Colonic mucosa (tissue), 4 donors: ENCODE results near the gene GCK. TPM values are rescaled to one million over a fixed set of nuclear protein-coding genes. Genes with fewer than 3 reads are reported as not detected.

ENCODE experiments used
- DNase-seq: peaks from one replicate; pipeline ENCODE4 v3.0.0-alpha.2; 2020
- H3K27ac ChIP-seq: fragments of 200-600 bp; one replicate; pipeline ENCODE4 v1.8.0; 2021
- H3K27me3 ChIP-seq: fragments of 200-600 bp; one replicate; pipeline ENCODE4 v1.8.0; 2021
- H3K36me3 ChIP-seq: fragments of 200-600 bp; one replicate; pipeline ENCODE4 v1.8.0; 2021
- H3K4me1 ChIP-seq: fragments of 200-600 bp; one replicate; pipeline ENCODE4 v1.8.0; 2021; ENCODE audit warnings: mild to moderate bottlenecking
- H3K4me3 ChIP-seq: fragments of 200-600 bp; one replicate; pipeline ENCODE4 v1.8.0; 2021
- H3K9ac ChIP-seq, 2 donors: one replicate each; pipeline ENCODE4 v1.7.0; 2013; ENCODE audit warnings: control low read depth in 2 of 2, low read depth in 2 of 2, low read length in 2 of 2
- H3K9me3 ChIP-seq: fragments of 200-600 bp; one replicate; pipeline ENCODE4 v1.8.0; 2021
- intact Hi-C: fragments of 100-400 bp; cut with DNase I; formaldehyde crosslinking; loops from one replicate; pipeline ENCODE4 v1.14.1; 2022
- total RNA-seq, 2 donors: library from RNA; stranded (reverse); fragmentation: NEBNext Ultra II Directional in 1 of 2; extraction: Animal tissue kit (Norgen Biotek cat#: 25700) in 1 of 2; gene quantifications; one replicate each; pipeline ENCODE4 v1.2.1, GENCODE V29; 2021
- TF ChIP-seq, protein P1 (sequence below): fragments of 200-600 bp; IDR thresholded peaks from one replicate; pipeline ENCODE4 v1.8.0; 2022; ENCODE audit warnings: antibody characterized with exemption, mild to moderate bottlenecking
- donor health status: healthy.
- donor health status: DM: no; HTN: no; CAD: no.
- donor health status: DM: no; HTN: no; CAD: no.

The GCK gene
- total RNA-seq, 2 donors from 2014 or later = 0.17 to 0.19 TPM

DNA sequence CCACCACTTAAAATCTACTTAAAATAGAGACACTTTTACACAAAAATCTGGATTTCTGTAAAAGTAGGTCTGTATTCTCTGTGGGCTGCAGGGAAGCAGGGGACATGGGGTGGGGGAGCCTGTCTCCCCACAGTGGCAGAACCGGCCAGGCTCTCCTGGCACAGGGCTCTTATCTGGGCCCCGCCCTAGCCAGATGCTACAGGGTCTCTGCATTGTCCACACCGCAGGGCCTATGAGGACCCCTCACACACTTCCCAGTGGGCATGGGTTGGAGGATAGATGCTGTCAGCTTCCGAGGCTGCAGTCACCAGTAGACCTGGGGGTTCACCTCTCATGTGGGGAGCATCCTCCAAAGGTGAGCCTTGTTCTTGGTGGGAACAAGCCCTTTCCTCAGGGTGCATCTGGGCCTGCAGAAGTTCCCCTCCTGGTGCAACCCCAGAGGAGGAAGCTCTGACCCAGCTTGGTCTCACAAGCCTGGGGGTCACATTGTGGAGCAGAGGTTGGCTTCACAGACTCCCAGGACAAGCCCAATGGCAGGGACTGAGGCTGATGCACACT lies 32.7 kb downstream of the GCK start:
- TF ChIP-seq, protein P1, sequence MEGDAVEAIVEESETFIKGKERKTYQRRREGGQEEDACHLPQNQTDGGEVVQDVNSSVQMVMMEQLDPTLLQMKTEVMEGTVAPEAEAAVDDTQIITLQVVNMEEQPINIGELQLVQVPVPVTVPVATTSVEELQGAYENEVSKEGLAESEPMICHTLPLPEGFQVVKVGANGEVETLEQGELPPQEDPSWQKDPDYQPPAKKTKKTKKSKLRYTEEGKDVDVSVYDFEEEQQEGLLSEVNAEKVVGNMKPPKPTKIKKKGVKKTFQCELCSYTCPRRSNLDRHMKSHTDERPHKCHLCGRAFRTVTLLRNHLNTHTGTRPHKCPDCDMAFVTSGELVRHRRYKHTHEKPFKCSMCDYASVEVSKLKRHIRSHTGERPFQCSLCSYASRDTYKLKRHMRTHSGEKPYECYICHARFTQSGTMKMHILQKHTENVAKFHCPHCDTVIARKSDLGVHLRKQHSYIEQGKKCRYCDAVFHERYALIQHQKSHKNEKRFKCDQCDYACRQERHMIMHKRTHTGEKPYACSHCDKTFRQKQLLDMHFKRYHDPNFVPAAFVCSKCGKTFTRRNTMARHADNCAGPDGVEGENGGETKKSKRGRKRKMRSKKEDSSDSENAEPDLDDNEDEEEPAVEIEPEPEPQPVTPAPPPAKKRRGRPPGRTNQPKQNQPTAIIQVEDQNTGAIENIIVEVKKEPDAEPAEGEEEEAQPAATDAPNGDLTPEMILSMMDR = no peak
- intact Hi-C loops = no loop called here
- Histone ChIP-seq H3K27me3 (no peaks in the 10 kb centered on the region), H3K9me3 (no peaks in the 10 kb centered on the region), H3K4me1 (no peaks in the 10 kb centered on the region), H3K27ac (no peak overlapping the region), H3K4me3 (no peak overlapping the region), H3K36me3 (no peaks in the 10 kb centered on the region), H3K9ac (no peak overlapping the region)
- no peak for DNase-seq

DNA sequence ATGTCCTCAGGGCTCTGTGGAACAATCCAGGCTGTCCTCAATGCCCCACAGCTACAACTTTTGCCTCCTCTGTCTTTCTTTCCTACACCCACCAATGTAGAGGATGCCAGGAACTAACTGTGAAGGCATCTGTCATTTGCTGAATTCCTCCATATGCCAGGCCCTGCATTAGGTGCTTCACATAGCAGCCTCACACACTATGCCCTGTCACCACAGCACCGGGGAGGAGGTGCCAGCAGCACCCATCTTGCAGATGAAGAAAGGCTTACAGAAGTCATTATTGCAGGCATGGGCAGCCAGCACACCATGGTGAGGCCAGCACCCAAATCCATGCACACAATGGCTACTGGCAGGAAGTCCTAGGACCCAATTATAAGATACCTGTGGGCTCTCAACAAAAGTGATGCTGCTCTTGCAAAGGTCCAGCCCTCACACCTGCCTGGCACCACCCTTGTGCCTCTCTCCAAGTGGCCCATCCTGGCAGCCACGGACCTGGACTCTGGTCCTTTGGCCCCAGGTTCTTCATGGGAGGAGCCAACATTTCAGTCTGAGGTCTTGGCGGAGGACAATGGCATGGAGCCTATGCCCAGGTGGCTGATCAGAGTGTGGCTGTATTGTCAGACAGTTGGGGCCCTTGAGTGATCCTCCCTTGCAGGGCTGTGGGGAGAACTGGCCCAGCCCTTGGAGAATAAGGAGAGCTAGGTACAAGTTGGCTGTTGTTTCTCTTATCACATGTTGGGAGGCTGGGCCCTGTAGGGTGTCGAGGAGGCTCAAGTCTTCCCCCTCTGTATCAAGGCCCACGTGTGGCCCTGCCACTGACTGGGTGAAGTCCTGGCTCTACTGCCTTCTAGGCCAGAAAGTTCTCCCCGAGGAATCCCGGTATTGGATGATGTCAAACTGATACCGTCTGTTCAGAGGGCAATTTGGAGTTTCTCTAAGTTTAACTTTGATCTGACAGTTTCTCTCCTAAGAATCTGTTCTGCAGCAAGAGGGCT lies 33.8 kb downstream of the GCK start:
- no peak overlapping the region for H3K4me3 ChIP-seq
- no peaks in the 10 kb centered on the region for H3K9me3 ChIP-seq
- no peaks in the 10 kb centered on the region for H3K4me1 ChIP-seq
- intact Hi-C loops = no loop called here
- TF ChIP-seq, protein P1 = no peak
- no peak overlapping the region for H3K27ac ChIP-seq
- no peak for DNase-seq
- no peaks in the 10 kb centered on the region for H3K27me3 ChIP-seq
- H3K36me3 ChIP-seq = no peaks in the 10 kb centered on the region
- H3K9ac ChIP-seq = no peak overlapping the region

DNA sequence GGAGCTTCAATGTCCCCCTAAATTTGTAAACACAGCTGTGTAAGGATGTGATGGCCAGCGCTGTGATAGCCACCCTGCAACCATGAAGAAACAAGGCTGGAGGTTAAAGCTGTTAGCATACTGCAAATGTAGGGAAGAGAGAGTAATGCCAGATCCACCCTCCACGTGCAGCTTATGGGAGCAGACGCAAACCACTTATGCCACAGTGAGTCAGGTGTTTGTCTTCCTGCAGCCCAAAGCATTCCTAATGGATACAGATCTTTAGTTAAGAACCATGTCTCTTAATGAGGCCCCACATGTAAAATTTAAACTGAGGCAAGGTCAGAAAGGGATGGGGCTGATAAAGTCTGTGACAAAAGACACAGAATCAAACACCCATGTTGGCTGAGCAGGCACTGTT lies 34.5 kb downstream of the GCK start:
- Histone ChIP-seq H3K4me3 (no peak overlapping the region), H3K9me3 (no peaks in the 10 kb centered on the region), H3K36me3 (no peaks in the 10 kb centered on the region), H3K9ac (no peak overlapping the region), H3K27ac (no peak overlapping the region), H3K27me3 (no peaks in the 10 kb centered on the region), H3K4me1 (no peaks in the 10 kb centered on the region)
- no peak for DNase-seq
- TF ChIP-seq, protein P1 = no peak
- intact Hi-C loops = no loop called here

DNA sequence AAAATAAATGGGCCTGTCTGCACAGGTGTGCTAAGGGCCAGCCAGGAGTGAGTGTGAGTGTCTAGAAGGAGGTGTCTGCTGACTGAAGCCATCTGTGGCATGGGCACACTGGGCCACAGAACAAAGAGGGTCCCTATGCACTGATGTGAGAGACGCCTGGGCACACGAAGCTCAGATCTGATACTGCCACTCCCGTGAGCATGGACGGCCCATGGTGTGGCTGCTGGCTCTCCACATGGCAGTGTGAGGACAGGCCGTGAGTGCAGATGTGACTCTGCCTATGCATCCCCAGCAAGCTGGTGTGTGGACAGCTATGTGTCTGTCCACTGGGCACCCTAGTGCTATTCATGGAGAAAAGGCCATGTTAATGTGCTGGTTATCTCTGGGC lies 35.3 kb downstream of the GCK start:
- H3K27ac ChIP-seq = no peak overlapping the region
- no peak for DNase-seq
- no peaks in the 10 kb centered on the region for H3K36me3 ChIP-seq
- H3K9ac ChIP-seq = no peak overlapping the region
- no peaks in the 10 kb centered on the region for H3K4me1 ChIP-seq
- H3K4me3 ChIP-seq = no peak overlapping the region
- H3K27me3 ChIP-seq = no peaks in the 10 kb centered on the region
- TF ChIP-seq, protein P1 = no peak
- H3K9me3 ChIP-seq = no peaks in the 10 kb centered on the region
- intact Hi-C loops = no loop called here

DNA sequence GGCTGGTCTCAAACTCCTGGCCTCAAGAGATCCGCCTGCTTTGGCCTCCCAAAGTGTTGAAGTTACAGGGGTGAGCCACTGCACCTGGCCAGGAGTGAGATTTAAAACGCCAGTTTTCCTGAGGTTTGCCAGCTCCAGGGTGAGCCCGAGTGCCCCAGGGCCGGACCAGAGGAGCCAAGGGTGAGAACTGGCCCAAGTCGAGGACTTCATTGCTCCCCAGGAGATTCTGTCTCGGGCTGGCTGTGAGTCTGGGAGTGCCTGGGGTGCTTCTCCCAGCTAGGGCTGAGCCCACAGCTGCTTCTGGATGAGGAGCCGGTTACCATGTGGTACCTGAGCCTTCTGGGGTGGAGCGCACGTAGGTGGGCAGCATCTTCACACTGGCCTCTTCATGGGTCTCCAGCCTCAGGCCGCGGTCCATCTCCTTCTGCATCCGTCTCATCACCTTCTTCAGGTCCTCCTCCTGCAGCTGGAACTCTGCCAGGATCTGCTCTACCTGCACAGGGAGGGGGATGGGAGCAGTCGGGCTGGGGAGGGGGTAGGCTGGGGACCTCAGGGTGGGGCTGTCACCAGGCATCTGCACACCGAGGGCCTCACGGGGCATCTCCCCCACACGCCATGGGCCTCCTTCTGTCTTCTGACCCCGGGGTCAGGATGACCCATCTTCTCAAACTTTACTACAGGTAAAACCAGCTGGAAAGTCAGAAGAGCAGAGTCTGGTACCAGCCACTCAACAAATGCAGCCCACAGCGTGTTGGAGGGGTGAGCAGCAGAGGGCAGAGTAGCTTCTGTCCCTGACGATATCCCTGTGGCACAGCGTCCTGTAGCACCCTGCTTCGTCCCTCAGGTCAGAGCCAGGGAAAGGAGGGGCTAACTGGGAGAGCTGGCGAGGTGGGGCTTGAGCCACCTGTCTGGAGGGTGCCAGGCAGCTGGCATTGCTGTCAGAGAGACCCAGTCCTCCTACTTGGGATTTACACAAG lies 36.0 kb downstream of the GCK start:
- Histone ChIP-seq H3K9me3 (no peaks in the 10 kb centered on the region), H3K27ac (no peak overlapping the region), H3K4me1 (no peaks in the 10 kb centered on the region), H3K36me3 (no peaks in the 10 kb centered on the region), H3K27me3 (no peaks in the 10 kb centered on the region), H3K4me3 (no peak overlapping the region), H3K9ac (no peak overlapping the region)
- DNase-seq = no peak
- intact Hi-C loops = no loop called here
- TF ChIP-seq, protein P1 = no peak
